NCI-H1092 (cell line): ENCODE measurements around the gene MYMX.

ENCODE experiments used
- DNase-seq: peaks from one replicate; lab custom pipeline; 2025; lab: John Stamatoyannopoulos, UW

The MYMX gene

GRCh38 chr6:44232676-44233566 is 16.2 kb downstream of the MYMX start:
- no peak for DNase-seq

GRCh38 chr6:44233567-44234100 is 16.9 kb downstream of the MYMX start:
- DNase-seq, result no peak

DNA sequence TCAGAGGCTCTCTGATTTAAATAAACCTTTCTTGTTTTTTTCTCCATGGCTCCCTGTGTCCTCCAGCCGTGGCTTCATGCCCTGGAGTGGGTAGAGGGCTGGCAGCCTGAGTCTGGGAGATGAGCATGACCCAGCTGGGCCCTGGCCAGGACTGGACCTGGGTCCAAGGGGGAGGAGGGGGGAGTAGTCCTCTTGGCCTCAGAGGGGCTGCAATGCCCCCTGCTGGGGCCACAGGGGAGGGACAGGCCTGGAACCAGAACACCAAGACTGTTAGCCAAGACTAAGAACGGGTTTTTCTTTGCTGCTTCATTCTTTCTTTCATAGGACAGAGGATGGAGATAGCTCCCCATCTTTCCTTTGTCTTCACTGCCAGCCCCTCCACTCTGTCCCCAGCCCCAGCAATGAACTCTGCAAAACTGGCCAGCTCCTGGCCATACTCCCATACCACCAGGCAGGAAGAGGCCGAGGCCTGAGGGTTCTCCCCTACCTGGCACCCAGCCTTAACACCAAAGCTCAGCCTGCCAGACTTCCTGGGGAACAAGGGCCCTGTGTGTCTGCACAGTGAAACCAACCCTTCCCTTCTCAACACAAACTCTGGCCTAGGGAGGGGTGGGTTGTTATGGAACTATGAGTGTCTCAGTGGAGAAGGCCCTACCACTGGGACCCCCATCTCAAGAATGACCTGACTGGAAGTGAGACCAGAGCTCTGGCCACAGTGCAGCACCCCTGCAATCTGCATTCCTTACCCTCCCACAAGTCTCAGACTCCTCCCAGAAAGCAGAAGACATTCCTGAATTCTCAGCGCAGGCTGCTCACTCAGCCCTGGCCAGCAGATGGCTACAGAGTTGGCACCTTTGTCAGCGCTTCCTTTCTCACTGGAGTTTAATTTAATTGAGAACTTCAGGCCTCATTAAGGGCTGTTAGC is 17.6 kb downstream of the MYMX start:
- peak; percentile 65 for DNase-seq

DNA sequence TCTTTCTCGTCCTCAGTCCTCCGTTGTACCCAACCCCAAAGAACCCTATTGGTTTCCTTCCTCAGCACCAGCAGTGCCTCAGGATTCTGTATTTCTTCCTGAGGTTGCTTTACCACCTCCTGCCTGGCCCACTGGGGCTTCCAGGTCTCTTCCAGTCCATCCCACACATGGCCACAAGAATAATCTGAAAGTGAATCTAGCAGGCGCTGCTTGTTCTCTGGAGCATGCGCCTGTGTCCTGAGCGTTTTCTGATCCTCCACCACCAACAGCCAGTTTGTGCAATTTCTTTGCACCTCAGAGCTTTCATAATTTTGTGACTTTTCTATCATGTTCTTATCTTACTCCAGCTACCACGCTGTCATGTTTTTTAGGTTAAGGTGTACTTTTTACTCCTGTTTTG is 18.5 kb downstream of the MYMX start:
- DNase-seq, result no peak

DNA sequence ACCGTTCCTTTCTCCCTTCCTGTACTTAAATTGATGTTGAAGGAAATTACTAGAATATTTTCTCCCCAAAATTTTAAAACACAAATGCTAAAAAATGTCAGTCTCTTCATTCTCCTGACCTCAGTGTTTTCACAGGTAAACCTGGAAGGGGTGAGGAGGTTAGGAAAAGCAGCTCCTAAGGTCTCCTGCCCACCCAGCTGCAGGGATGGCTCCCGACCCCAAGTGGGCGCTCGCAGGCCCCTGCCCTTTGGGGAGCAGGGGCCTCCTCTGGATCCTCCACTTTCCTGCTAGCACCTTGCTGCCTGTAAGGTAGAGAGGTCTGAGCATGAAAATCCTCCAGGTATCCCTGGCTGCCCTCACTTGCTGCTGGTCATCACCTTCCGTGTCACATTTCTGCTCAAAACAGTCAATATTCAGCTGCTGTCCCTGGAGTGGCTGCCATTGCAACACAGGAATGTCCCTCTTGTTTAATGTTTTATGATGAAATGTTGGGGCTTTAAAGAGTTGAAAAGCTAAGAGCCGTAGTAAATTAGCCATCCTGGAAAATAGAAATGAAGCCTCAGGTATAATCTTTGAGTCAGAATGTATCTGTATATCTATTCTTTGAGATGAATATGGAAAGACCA is 19.3 kb downstream of the MYMX start:
- DNase-seq, result no peak

- peak; percentile 83 for DNase-seq
Measured at GRCh38 chr6:44237021-44237812, 20.5 kb downstream of the MYMX start.

GRCh38 chr6:44237813-44238433 is 21.2 kb downstream of the MYMX start:
- peak; percentile 60 for DNase-seq

DNA sequence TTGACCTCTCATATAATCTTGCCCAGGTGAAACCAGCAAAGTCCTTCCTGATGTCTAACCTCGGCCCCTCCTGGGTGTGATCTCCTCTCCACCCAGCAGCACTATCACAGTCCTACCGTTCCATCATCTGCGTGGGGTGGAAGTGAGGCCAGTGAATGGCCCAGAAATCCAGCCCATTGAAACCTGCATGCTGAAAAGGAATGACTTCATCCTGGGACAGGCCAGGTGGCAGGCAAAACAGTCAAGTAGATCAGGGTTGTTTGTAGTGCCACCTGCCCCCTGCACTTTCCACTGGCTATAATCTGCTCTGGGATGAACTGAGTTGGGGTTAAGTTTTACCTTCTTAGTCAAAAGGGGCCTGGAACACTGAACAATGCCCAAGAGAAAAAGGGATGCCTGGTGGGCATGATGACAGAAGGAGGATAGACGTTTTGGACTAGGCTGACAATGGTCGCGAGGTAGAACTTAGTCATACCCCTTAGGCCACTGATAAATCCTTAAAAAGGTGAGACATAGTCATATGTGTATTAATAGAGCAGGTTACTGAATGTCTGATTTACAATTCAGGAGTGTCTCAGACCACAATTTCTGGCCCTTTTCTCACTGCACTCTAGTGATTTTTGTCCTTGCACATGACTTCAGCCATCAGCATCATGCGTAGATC is 22.1 kb downstream of the MYMX start:
- DNase-seq, result no peak

DNA sequence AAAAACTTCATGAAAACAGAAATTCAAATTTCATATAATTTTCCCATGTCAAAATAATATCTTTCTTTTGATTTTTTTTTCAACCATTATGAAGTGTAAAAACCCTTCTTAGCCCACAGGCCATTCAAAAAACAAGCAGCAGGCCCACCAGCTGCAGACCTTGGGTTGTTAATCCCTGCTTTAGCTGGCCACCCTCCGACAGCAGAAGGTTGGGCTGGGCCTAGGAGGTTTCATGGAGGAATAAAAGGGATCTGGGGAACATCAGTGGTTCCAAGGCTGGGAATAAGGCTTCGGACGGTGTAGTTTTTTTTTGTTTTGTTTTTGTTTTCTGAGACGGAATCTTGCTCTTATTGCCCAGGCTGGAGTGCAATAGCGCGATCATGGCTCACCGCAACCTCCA is 26.6 kb downstream of the MYMX start:
- no peak for DNase-seq

- DNase-seq, result no peak
Measured at GRCh38 chr6:44245391-44245911, 28.7 kb downstream of the MYMX start.

DNA sequence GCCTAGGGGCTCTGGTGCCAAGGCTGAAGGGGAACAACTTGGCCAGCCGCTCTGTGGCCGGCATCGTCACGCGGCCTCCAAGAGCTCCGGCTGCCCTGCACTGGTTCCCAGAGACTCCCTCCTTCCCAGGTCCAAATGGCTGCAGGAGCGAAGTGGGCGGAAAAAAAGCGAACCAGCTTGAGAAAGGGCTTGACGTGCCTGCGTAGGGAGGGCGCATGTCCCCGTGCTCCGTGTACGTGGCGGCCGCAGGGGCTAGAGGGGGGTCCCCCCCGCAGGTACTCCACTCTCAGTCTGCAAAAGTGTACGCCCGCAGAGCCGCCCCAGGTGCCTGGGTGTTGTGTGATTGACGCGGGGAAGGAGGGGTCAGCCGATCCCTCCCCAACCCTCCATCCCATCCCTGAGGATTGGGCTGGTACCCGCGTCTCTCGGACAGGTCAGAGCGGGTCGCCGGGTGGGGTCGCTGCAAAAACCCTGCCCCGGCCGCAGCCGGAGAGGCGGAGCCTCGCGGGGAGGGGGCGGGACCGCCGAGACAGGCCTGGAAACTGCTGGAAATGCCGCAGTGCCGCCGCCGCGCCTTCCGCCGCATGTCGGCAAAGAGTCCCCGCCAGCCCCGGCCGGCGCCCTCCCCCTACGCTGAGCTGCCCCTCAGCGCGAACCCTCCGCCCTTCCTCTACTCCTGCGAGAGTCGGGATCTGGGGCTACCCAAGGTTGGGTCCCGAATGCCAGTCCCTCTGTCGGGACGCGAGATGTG is 29.4 kb downstream of the MYMX start:
- peak; percentile 76 for DNase-seq

DNA sequence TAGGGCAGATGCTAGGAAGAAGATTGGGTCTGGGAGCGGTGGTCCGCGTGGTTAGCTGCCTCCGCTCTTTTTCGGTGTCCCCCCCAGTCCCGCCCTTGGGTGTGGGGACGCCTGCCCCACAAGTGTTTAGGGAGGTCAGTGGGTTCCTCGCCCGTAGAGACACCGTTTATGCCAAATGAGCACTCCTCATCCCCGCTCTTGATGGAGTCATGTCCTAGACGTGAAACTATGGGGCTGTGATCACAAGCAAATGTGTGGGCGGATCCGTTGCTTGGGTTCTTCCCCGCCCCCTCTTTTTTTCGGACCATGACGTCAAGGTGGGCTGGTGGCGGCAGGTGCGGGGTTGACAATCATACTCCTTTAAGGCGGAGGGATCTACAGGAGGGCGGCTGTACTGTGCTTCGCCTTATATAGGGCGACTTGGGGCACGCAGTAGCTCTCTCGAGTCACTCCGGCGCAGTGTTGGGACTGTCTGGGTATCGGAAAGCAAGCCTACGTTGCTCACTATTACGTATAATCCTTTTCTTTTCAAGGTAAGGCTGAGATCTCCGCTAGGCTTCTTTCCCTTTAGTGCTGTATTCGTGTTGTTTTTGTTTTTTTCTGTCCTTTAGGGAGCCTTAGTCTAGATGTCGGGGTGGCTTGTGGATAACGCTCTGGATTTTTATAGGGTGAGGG is 30.1 kb downstream of the MYMX start, which contains the start of gene HSP90AB1:
Gene HSP90AB1, plus strand, starts transcription at position 439 of the 675 bp plus-strand sequence. CDS start 1,529 bp downstream, outside the sequence.
- peak; percentile 99 for DNase-seq

DNA sequence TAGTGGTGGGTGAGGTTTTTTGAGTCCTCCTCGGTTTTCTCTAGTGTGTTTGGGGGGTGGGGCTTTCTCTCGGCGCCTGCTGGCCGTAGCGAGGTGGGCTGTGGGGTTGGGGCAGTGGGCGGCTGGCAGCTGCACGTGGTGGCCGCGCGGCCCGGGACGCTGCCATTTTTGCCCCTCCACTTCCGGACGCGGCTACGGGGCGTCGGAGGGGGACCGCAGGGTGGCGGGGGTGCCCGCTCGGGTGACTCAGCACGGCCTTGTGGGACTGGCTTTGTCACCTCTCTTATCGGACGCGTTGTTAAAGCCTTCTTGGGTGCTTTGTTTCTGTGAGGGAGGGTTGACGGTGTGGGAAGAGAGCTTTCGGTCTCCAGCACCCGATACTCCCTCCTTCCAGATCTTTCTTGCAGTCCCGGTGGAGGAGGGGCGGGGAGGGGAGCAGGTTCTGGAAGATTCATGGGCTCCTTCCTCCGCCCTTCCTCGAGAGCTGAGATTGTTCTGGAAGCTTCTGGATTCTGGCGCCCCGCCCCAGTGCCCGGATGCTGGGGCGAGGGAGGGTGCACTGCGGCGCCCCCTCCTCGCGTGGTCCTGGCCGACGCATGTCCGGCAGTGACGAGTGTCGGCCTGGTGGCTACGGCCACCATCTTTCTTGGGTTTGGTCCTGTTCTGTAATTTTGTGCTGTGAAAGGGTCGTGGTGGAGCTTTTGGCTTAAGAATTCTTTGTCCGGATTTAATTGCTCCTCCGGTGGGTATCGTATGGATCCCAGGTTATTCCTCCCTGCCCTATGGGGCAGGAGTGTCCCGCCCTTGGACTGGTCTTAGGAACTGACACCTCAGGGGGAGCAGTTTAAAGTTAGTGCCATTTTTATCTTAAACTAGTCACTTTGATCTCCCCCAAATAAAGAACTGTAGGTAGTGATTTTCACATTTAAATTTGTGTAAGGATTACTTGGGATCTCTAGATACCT is 30.9 kb downstream of the MYMX start:
- peak; percentile 55 for DNase-seq

DNA sequence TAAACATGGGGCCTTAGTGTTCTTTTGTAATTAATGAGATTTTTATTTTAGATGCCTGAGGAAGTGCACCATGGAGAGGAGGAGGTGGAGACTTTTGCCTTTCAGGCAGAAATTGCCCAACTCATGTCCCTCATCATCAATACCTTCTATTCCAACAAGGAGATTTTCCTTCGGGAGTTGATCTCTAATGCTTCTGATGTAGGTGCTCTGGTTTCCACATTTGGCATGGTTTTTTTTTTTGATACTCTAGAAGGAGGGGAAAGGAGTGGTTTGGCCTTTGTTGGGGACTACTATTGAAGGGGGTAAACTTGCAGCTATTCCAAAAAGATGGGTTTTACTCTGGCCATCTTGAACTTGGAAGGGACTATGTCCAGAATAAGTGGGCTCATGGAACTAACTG is 31.9 kb downstream of the MYMX start:
- no peak for DNase-seq

- no peak for DNase-seq
Measured at GRCh38 chr6:44249082-44249748, 32.5 kb downstream of the MYMX start.

DNA sequence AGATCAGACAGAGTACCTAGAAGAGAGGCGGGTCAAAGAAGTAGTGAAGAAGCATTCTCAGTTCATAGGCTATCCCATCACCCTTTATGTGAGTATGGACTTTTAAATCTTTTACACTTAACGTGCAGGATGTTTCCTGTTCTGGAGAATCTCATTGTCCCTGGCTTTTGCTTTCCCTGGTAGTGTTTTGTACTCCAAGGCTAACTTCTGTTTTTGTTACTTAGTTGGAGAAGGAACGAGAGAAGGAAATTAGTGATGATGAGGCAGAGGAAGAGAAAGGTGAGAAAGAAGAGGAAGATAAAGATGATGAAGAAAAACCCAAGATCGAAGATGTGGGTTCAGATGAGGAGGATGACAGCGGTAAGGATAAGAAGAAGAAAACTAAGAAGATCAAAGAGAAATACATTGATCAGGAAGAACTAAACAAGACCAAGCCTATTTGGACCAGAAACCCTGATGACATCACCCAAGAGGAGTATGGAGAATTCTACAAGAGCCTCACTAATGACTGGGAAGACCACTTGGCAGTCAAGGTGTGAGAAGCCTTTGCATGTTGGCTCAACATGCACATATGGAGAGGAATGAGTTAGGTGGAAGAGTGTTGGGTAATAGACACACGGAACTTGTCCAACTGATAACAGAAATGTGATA is 33.5 kb downstream of the MYMX start:
- DNase-seq, result no peak
